ENCODE measurements around the gene SULT1C3.

DNA sequence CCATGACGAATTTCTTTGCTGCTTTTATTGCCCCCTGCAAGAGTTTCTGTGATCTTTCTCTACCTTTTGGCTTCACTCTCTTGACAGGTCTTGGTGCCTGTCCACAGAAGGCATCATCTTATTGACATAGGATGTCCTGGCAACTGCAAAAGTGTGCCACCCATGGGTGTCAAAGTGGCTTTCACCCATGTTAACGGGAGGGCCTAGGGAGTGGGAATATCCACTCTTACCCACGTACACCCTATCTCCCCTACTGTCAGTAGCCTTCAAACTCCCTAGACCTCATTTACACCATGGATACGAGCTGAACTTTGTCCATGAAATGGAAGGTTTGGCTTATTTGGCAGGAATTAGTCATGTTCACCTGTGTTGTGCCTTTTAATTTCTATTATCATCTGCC, 16.2 kb upstream of the SULT1C3 start:
- TF ChIP-seq, protein P1, sequence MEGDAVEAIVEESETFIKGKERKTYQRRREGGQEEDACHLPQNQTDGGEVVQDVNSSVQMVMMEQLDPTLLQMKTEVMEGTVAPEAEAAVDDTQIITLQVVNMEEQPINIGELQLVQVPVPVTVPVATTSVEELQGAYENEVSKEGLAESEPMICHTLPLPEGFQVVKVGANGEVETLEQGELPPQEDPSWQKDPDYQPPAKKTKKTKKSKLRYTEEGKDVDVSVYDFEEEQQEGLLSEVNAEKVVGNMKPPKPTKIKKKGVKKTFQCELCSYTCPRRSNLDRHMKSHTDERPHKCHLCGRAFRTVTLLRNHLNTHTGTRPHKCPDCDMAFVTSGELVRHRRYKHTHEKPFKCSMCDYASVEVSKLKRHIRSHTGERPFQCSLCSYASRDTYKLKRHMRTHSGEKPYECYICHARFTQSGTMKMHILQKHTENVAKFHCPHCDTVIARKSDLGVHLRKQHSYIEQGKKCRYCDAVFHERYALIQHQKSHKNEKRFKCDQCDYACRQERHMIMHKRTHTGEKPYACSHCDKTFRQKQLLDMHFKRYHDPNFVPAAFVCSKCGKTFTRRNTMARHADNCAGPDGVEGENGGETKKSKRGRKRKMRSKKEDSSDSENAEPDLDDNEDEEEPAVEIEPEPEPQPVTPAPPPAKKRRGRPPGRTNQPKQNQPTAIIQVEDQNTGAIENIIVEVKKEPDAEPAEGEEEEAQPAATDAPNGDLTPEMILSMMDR (IDR thresholded peaks at IDR 0.05; ENCODE audit: low read depth, low read length, missing input control), result no peak
- TF ChIP-seq GABPA (IDR thresholded peaks at IDR 0.05 in 1 of 2, conservative IDR thresholded peaks at IDR 0.05 in 1 of 2) (no peak), YY1 (IDR thresholded peaks at IDR 0.05) (no peak), EGR1 (IDR thresholded peaks at IDR 0.05; ENCODE audit: low read depth in 2 of 2) (no peak), RAD21 (IDR thresholded peaks at IDR 0.05) (no peak), TAF1 (conservative IDR thresholded peaks at IDR 0.05) (no peak), HNF4A (conservative IDR thresholded peaks at IDR 0.05) (no peak)
- TF ChIP-seq, protein P2, sequence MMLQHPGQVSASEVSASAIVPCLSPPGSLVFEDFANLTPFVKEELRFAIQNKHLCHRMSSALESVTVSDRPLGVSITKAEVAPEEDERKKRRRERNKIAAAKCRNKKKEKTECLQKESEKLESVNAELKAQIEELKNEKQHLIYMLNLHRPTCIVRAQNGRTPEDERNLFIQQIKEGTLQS (IDR thresholded peaks at IDR 0.05), result no peak
- TF ChIP-seq, protein P3, sequence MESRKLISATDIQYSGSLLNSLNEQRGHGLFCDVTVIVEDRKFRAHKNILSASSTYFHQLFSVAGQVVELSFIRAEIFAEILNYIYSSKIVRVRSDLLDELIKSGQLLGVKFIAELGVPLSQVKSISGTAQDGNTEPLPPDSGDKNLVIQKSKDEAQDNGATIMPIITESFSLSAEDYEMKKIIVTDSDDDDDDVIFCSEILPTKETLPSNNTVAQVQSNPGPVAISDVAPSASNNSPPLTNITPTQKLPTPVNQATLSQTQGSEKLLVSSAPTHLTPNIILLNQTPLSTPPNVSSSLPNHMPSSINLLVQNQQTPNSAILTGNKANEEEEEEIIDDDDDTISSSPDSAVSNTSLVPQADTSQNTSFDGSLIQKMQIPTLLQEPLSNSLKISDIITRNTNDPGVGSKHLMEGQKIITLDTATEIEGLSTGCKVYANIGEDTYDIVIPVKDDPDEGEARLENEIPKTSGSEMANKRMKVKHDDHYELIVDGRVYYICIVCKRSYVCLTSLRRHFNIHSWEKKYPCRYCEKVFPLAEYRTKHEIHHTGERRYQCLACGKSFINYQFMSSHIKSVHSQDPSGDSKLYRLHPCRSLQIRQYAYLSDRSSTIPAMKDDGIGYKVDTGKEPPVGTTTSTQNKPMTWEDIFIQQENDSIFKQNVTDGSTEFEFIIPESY (IDR thresholded peaks at IDR 0.05), result no peak
- TF ChIP-seq, protein P4, sequence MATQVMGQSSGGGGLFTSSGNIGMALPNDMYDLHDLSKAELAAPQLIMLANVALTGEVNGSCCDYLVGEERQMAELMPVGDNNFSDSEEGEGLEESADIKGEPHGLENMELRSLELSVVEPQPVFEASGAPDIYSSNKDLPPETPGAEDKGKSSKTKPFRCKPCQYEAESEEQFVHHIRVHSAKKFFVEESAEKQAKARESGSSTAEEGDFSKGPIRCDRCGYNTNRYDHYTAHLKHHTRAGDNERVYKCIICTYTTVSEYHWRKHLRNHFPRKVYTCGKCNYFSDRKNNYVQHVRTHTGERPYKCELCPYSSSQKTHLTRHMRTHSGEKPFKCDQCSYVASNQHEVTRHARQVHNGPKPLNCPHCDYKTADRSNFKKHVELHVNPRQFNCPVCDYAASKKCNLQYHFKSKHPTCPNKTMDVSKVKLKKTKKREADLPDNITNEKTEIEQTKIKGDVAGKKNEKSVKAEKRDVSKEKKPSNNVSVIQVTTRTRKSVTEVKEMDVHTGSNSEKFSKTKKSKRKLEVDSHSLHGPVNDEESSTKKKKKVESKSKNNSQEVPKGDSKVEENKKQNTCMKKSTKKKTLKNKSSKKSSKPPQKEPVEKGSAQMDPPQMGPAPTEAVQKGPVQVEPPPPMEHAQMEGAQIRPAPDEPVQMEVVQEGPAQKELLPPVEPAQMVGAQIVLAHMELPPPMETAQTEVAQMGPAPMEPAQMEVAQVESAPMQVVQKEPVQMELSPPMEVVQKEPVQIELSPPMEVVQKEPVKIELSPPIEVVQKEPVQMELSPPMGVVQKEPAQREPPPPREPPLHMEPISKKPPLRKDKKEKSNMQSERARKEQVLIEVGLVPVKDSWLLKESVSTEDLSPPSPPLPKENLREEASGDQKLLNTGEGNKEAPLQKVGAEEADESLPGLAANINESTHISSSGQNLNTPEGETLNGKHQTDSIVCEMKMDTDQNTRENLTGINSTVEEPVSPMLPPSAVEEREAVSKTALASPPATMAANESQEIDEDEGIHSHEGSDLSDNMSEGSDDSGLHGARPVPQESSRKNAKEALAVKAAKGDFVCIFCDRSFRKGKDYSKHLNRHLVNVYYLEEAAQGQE (IDR thresholded peaks at IDR 0.05), result no peak
- TF ChIP-seq, protein P5, sequence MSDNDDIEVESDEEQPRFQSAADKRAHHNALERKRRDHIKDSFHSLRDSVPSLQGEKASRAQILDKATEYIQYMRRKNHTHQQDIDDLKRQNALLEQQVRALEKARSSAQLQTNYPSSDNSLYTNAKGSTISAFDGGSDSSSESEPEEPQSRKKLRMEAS (IDR thresholded peaks at IDR 0.05), result no peak

Data from liver (tissue), 3 donors.